HG02588 (cell line): Measurements from ENCODE around the gene SPNS3.

ENCODE experiments used
- ATAC-seq: cut with Tn5 transposase; IDR thresholded peaks from one replicate; pipeline ENCODE4 v1.9.1; 2021; ENCODE audit warnings: mild to moderate bottlenecking, moderate library complexity; ENCODE audit not compliant: unreplicated experiment

The SPNS3 gene

GRCh38 chr17:4465786-4466185 lies 32.0 kb downstream of the SPNS3 start:
- no peak for ATAC-seq

- no peak for ATAC-seq
Observed at GRCh38 chr17:4467287-4467686, 33.5 kb downstream of the SPNS3 start.

GRCh38 chr17:4469552-4469951 lies 35.8 kb downstream of the SPNS3 start:
- ATAC-seq, result no peak

- ATAC-seq, result no peak
Observed at GRCh38 chr17:4472286-4472685, 38.5 kb downstream of the SPNS3 start.

- no peak for ATAC-seq
Observed at GRCh38 chr17:4474093-4474492, 40.4 kb downstream of the SPNS3 start.

- ATAC-seq, result no peak
Observed at GRCh38 chr17:4475001-4475400, 41.3 kb downstream of the SPNS3 start.

GRCh38 chr17:4475463-4475862 lies 41.7 kb downstream of the SPNS3 start:
- ATAC-seq, result no peak

GRCh38 chr17:4476017-4476416 lies 42.3 kb downstream of the SPNS3 start:
- no peak for ATAC-seq

- no peak for ATAC-seq
Observed at GRCh38 chr17:4476511-4477070, 42.9 kb downstream of the SPNS3 start.

- no peak for ATAC-seq
Observed at GRCh38 chr17:4477255-4477791, 43.6 kb downstream of the SPNS3 start.

GRCh38 chr17:4478318-4478830 lies 44.6 kb downstream of the SPNS3 start:
- no peak for ATAC-seq

GRCh38 chr17:4479340-4479981 lies 45.7 kb downstream of the SPNS3 start:
- ATAC-seq, result no peak

- ATAC-seq, result no peak
Observed at GRCh38 chr17:4479982-4480751, 46.4 kb downstream of the SPNS3 start.

GRCh38 chr17:4480929-4481898 lies 47.5 kb downstream of the SPNS3 start:
- ATAC-seq, result no peak

- ATAC-seq, result no peak
Observed at GRCh38 chr17:4482338-4483011, 48.7 kb downstream of the SPNS3 start.

- no peak for ATAC-seq
Observed at GRCh38 chr17:4483012-4483840, 49.5 kb downstream of the SPNS3 start.

- no peak for ATAC-seq
Observed at GRCh38 chr17:4485676-4486646, 52.2 kb downstream of the SPNS3 start.

- no peak for ATAC-seq
Observed at GRCh38 chr17:4487296-4487695, 53.6 kb downstream of the SPNS3 start.
